T-helper 9 cell (primary cell): ENCODE measurements around the gene NRXN2.

ENCODE experiments used
- DNase-seq: peaks from one replicate; pipeline ENCODE4 v3.0.0-alpha.2; 2020

The NRXN2 gene

GRCh38 chr11:64696045-64696444 lies 27.0 kb downstream of the NRXN2 start:
- DNase-seq: no peak

GRCh38 chr11:64695548-64695947 lies 27.4 kb downstream of the NRXN2 start:
- DNase-seq: no peak

GRCh38 chr11:64694821-64695365 lies 28.1 kb downstream of the NRXN2 start:
- no peak for DNase-seq

DNA sequence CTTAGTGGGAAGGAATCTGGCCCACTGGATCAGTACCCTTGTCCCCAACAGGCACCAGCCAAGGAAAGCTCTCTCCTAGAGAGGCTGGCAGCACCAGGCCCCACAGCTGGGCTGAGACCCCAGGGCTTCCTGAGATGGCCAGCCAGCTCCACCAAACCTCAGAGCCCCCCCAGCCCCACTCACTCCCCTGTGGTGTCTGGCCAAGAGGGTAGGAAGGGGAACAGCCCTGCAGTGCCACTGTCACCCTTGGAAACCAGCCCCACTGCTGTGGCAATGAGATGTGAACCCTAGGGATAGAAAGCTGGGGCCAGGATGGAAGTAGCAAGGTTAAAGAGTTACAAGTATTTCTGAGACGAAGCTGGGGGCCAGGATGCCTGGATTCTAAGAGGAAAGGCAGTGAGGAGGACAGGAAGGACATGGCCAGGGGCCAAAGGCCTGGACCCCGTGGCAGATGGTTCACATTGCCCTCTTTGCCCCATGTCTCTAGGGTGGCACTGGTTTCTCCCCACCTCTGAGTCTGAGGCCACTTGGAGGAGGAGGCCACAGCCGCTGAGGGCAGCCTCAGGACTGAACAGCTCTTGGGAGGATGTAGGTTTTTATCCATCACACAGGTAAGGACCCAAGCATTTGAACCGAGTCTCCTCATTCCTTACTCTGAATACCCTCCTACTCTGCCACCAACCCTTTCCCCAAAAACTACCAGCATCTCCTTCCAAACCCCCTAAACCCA lies 28.8 kb downstream of the NRXN2 start:
- no peak for DNase-seq

- no peak for DNase-seq
Observed at GRCh38 chr11:64692764-64693331, 30.1 kb downstream of the NRXN2 start.

- DNase-seq: no peak
Observed at GRCh38 chr11:64691543-64691942, 31.5 kb downstream of the NRXN2 start.

DNA sequence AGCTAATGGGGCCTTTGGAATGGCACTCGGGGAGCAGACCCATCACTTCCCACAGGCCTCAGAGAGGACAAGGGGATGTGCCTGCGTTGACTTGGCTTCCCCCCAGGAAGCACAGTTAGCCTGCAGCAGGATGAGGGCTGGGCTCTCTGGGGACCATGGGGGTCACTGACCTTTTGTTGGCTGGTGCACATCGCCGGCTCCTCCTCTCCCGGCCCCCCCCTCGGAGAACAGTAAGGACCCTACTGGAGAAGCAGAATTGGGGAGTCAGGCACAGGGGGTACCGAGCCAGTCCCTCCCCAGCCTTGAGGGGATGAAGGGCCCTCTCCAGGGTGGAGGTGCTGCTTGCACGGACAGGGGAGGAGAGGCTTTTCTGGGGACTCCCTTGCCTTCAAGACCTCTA lies 32.8 kb downstream of the NRXN2 start:
- DNase-seq: no peak

DNA sequence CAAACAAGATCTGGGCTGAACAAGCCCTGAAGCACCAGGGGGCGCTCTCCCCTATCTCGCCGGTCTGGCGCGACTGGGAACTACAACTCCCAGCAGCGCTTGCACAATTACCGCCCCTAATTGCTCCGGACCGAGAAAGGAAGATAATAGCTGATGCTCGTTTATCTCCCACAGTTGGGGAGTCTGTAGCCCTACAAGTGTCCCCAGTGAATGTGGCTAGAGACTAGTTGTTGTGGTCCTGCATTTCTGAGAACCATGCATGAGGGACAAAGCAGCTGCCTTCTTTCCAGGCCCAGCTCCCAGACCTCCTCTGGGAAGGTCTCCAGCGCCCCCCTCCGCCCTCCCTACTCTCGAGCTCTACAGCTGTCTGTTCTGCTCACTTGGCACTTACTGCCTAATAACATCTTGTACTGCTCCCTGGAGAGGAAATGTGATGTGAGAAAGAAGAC lies 34.4 kb downstream of the NRXN2 start:
- DNase-seq: peak; percentile 95

GRCh38 chr11:64687643-64688533 lies 35.1 kb downstream of the NRXN2 start:
- DNase-seq: no peak

- no peak for DNase-seq
Observed at GRCh38 chr11:64687204-64687603, 35.8 kb downstream of the NRXN2 start.

- no peak for DNase-seq
Observed at GRCh38 chr11:64686466-64687170, 36.4 kb downstream of the NRXN2 start.

GRCh38 chr11:64685536-64685935 lies 37.5 kb downstream of the NRXN2 start:
- no peak for DNase-seq

DNA sequence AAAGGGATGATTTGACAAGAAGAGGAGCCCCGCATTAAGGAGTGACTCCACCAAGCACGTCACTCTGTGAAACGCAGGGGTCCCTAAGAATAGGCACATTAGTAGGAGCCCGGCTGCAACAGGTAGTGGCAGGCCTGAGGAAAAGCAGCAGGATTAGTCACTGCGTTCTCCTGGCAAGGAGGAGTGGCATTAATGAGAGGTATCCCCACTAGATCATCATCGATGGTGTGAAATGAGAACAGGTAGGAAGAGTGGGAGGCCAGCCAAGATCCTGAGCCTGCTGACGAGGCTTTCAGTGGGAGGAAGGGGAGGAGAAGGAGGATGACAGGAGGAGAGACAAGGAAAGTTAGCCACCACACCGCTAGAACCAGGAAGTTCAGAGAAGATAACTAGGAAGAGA lies 38.6 kb downstream of the NRXN2 start:
- no peak for DNase-seq

- DNase-seq: no peak
Observed at GRCh38 chr11:64681171-64681570, 41.8 kb downstream of the NRXN2 start.

- no peak for DNase-seq
Observed at GRCh38 chr11:64679846-64680245, 43.2 kb downstream of the NRXN2 start.

- no peak for DNase-seq
Observed at GRCh38 chr11:64677441-64678023, 45.5 kb downstream of the NRXN2 start.

GRCh38 chr11:64676261-64676615 lies 46.8 kb downstream of the NRXN2 start:
- DNase-seq: no peak

GRCh38 chr11:64675450-64676260 lies 47.3 kb downstream of the NRXN2 start:
- no peak for DNase-seq

- no peak for DNase-seq
Observed at GRCh38 chr11:64674774-64675173, 48.2 kb downstream of the NRXN2 start.

DNA sequence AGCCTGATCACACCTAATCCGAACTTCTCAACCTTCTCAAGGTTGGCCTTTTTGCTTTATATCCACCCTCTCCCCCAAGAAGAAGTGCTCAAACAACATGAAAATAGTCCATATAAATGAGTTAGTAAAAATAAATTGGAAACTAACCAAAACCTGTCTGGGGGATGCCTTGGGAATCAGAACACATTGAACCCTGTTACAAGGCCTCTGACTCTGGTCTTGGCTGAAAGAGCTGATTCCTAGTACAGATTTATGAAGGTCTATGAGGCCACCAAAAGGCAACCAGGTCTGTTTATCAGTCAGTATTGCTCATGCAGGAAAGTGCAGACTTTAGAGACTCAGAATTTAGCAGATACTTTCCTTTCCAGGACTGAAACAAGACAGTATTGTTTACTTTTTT lies 49.7 kb downstream of the NRXN2 start:
- DNase-seq: no peak

DNA sequence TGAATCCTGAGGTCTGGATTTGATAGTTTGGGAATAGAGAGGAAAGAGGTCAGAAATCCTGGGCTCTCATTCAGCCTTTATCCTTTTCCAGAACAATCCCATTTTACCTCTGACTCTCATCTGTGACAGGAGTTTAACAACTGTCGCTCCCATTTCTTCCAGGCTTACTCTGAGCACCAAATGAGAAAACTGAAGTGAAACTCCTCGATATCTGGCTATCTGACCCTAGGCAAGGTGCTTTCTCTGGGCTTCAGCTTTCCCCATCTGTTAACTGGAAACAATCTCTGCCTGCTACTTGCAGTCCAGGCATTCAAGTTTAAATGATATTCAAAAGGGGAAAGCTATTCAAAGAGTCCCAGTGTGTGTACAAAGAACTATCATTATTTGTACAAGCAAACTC lies 50.1 kb downstream of the NRXN2 start:
- no peak for DNase-seq

GRCh38 chr11:64670975-64671374 lies 52.0 kb downstream of the NRXN2 start:
- no peak for DNase-seq
